Spinal cord (tissue), 10 donors: ENCODE measurements around the gene ALG8. TPM values are rescaled to one million over a fixed set of nuclear protein-coding genes. Genes with fewer than 3 reads are reported as not detected.
"Not testable (repeated sequence)": the region's sequence is repeated elsewhere in the genome, so short reads cannot be mapped to it uniquely, and the experiment has no call there.

Experiments
- DNase-seq, 6 donors: peaks; one replicate each; pipeline versions ENCODE4 v3.0.0 to v3.0.0-alpha.2; 2013 to 2015; ENCODE audit warnings: low spot score in 6 of 6, low read depth in 4 of 6
- H3K27ac ChIP-seq: one replicate; pipeline ENCODE4 v1.5.1; 2013; ENCODE audit warnings: low read depth, low read length, control low read depth
- H3K27me3 ChIP-seq: one replicate; pipeline ENCODE4 v1.6.1; 2013; ENCODE audit warnings: low read length; ENCODE audit not compliant: control insufficient read depth, insufficient read depth
- H3K36me3 ChIP-seq: one replicate; pipeline ENCODE4 v1.6.1; 2013; ENCODE audit warnings: low read length; ENCODE audit not compliant: control insufficient read depth, insufficient read depth
- H3K4me1 ChIP-seq: one replicate; pipeline ENCODE4 v1.6.1; 2013; ENCODE audit warnings: low read length; ENCODE audit not compliant: control insufficient read depth, insufficient read depth
- H3K4me3 ChIP-seq: one replicate; pipeline ENCODE4 v1.5.1; 2013; ENCODE audit warnings: low read depth, low read length, control low read depth
- H3K9me3 ChIP-seq: one replicate; pipeline ENCODE4 v1.6.1; 2013; ENCODE audit warnings: low read length; ENCODE audit not compliant: control insufficient read depth, insufficient read depth
- WGBS: methylation state at CpG from one replicate; pipeline ENCODE4 v1.1.5; 2013; ENCODE audit warnings: missing lambda C conversion rate; ENCODE audit not compliant: insufficient coverage; 5-methylcytosine and 5-hydroxymethylcytosine counted together
- polyA plus RNA-seq, 2 donors: library from polyadenylated mRNA; unstranded; fragments of 120-200 nt; gene quantifications; one replicate each; pipeline ENCODE4 v1.2.1, GENCODE V29; 2013; ENCODE audit not compliant: insufficient read length in 2 of 2
- total RNA-seq, 2 donors: library from RNA; depleted of rRNA in 1 of 2; stranded (reverse); fragments of 120-200 nt in 1 of 2; fragments of >200 nt in 1 of 2; gene quantifications; one replicate each; pipeline versions ENCODE4 v1.2.3 to v1.2.4, GENCODE V29; 2013 to 2014
- donor health status: healthy.

Gene ALG8
- total and polyA plus RNA-seq, 4 donors: 38.0 to 55.7 (median 45.6) TPM

DNA sequence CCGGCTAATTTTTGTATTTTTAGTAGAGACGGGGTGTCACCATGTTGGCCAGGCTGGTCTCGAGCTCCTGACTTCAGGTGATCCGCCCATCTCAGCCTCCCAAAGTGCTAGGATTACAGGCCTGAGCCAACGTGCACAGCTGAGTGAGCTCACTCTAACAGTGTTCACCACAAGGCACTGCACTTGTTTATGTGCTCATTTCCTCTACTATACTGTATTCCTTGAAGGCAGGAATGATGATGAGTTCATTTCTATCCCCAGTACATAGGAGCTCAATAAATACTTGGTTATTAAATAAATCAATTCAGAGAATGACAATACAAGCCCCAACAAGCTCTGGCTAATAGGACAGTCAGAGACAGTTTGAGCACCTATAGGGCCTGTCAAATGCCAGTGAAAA lies 29.1 kb downstream of the ALG8 start:
- H3K36me3 ChIP-seq: peaks cover 6% of the 10 kb centered on the region
- no peak overlapping the region for H3K4me3 ChIP-seq
- H3K4me1 ChIP-seq: no peaks in the 10 kb centered on the region
- no peak overlapping the region for H3K27ac ChIP-seq
- H3K27me3 ChIP-seq: no peaks in the 10 kb centered on the region
- no peaks in the 10 kb centered on the region for H3K9me3 ChIP-seq
- 97% methylated on average over 3 of the region's 5 CpGs for WGBS
- DNase-seq: no peak

DNA sequence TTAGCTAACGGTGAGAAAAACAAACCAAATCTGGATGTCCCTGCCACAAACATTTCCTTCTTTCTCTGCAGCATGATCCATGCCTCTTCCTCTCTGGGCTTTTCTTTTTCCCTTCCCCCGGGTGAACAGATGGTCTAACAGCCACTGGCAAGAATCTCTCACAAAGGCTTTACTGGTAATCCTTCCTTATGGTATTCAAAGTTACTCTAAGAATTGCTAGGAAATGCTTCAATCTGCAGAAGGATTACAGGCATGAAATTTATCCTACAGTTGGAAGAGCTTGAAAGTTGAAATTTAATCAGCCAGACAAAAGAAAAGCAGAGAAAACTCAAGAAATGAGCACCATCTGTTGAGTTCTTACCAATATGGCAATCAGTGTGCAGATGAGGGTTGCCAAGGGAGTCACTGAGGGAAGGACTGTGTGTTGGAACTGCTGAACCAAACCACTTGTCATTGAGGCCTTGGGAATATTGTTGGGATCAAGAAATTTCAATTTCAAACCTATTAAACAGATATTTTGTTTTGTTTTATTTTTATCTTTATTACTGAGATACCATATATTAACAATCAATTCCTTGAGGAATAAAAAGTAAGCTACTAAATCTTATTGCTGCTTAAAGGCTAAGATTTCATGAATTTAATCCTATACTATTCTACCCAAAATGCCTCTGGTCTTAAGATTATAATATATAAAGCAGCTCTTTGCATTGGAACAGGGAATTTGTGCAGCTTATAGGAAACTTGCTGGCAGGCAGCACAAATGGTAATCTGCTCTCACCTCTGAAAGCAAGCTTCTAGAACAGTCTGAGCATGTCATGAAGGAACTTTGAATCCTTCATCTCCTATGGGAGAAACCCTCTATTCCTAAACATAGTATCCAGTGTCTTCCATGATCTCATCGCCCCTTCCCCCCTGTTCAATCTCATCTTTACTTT lies 30.1 kb downstream of the ALG8 start:
- Histone ChIP-seq H3K9me3 (no peaks in the 10 kb centered on the region), H3K27me3 (no peaks in the 10 kb centered on the region), H3K27ac (no peak overlapping the region), H3K4me3 (no peak overlapping the region), H3K36me3 (peaks cover 6% of the 10 kb centered on the region), H3K4me1 (no peaks in the 10 kb centered on the region)
- DNase-seq: peak in 3 of 6 donors; percentile 5 to 96 (median 82)
- 39% methylated on average over 3 of the region's 3 CpGs for WGBS

DNA sequence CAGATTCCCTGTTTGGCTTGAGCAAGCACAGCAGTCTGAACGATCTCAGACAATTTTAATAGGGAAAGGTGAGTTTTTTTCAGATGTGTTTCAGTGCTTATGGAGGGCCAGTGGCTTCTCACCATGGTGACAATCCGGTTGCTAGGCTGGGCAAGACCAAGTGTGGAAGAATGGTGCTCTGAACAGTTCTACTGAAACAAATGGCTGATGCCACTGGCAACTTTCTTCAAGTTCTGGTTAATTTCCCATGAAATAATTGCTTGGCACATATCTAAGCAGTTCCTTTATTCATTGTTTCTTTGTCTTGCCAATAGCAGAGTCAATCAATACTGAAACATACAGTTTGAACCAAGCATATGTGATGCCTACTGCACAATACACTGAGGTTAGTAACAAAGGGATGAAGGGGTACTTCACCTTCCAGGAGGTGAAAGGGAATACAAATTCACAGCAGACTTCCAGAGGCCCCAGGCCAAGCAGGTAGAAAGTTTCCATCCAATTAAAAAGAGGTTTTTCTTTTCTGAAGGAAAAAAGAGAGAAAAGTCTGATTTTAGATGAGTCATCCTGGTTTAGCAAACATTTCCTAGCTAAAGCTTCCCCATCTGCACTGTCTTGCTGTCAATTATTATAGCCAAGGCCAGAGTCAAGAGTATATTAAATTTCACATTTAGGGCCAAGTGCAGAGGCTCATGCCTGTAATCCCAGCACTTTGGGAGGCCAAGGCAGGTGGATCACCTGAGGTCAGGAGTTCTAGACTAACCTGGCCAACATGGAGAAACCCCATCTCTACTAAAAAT lies 38.6 kb downstream of the ALG8 start:
- WGBS: 30% methylated on average over 2 of the region's 2 CpGs
- Histone ChIP-seq H3K27me3 (no peaks in the 10 kb centered on the region), H3K9me3 (no peaks in the 10 kb centered on the region), H3K27ac (peak overlapping the region; percentile 58), H3K4me3 (no peak overlapping the region), H3K36me3 (peaks cover 6% of the 10 kb centered on the region), H3K4me1 (no peaks in the 10 kb centered on the region)
- peak in 4 of 6 donors; percentile 64 to 92 (median 80) for DNase-seq

- Histone ChIP-seq H3K27ac (peak overlapping the region; percentile 41), H3K4me3 (no peak overlapping the region), H3K9me3 (no peaks in the 10 kb centered on the region), H3K4me1 (no peaks in the 10 kb centered on the region), H3K27me3 (no peaks in the 10 kb centered on the region), H3K36me3 (peaks cover 6% of the 10 kb centered on the region)
- WGBS: no CpG with 5 or more reads among the region's 5 CpGs
- peak in 2 of 6 donors; percentile 75 to 77 for DNase-seq
Measured at GRCh38 chr11:78100261-78100660, 39.2 kb downstream of the ALG8 start.

DNA sequence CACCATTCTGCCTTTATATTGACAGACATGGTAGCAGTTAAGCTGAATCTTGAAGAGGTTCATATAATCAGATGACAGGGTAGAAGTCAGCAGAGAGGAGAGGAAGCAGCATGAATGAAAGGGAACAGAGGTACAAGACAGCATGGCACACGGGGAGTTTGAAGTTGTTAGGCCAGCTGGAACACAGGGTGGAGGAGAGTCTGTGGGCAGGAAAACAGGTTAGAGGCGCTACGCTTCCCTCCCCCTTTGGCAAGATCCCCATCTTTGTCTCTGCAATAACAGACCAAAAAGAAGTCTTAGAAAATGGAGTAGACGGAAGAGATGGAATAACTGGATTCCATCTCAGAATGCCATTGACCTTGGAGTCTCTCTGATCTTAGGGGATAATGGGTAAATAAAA lies 39.8 kb downstream of the ALG8 start:
- H3K4me3 ChIP-seq: no peak overlapping the region
- WGBS: 40% methylated on average over 1 of the region's 4 CpGs

GRCh38 chr11:78097666-78098385 lies 41.6 kb downstream of the ALG8 start:
- no peaks in the 10 kb centered on the region for H3K4me1 ChIP-seq
- 100% methylated on average over 2 of the region's 7 CpGs for WGBS
- peaks cover 5% of the 10 kb centered on the region for H3K36me3 ChIP-seq

More for the DNA sequence above, 39.8 kb downstream of the ALG8 start:
- Histone ChIP-seq H3K36me3 (peaks cover 6% of the 10 kb centered on the region), H3K27ac (peak overlapping the region; percentile 41), H3K4me1 (no peaks in the 10 kb centered on the region), H3K9me3 (no peaks in the 10 kb centered on the region), H3K27me3 (no peaks in the 10 kb centered on the region)
- peak in 2 of 6 donors; percentile 55 to 62 for DNase-seq

DNA sequence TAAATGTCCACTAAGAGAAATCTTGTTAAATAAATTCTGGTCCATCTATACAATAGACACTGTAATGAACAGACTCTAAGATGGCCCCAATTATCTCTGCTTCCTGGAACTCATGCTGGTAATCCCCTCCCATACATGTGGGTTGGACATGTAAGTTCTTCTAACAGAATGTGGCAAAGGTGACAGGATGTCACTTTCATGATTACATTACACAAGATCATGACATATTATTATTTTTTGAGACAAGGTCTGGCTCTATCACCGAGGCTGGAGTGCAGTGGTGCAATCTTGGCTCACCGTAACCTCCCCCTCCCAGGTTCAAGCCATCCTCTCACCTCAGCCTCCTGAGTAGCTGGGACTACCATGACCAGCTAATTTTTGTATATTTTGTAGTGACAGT lies 45.2 kb downstream of the ALG8 start:
- DNase-seq: no peak
- Histone ChIP-seq H3K4me3 (no peak overlapping the region), H3K9me3 (no peaks in the 10 kb centered on the region), H3K27me3 (no peaks in the 10 kb centered on the region), H3K27ac (no peak overlapping the region), H3K4me1 (no peaks in the 10 kb centered on the region), H3K36me3 (peaks cover 5% of the 10 kb centered on the region)
- WGBS: no CpG with 5 or more reads among the region's 2 CpGs

More at GRCh38 chr11:78097666-78098385, 41.6 kb downstream of the ALG8 start:
- Histone ChIP-seq H3K9me3 (no peaks in the 10 kb centered on the region), H3K27ac (no peak overlapping the region), H3K27me3 (no peaks in the 10 kb centered on the region), H3K4me3 (no peak overlapping the region)
- DNase-seq: no peak

DNA sequence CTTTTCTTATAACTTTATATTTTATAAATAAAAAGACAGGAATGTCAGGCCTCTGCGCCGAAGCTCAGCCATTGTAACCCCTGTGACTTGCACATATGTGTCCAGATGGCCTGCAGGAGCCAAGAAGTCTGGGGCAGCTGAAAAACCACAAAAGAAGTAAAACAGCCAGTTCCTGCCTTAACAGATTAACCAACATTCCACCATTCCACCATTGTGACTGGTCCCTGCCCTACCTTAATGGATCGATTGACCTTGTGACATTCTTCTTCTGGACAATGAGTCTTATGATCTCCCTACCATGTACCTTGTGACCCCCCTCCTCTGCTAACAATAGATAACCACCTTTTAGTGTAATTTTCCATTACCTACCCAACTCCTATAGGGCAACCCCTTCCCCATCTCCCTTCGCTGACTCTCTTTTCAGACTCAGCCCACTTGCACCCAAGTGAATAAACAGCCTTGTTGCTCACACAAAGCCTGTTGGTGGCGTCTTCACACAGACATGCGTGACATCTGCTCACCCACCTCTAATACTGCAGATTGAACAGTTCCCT lies 52.8 kb downstream of the ALG8 start:
- not testable (repeated sequence) for H3K4me1 ChIP-seq, H3K4me3 ChIP-seq, DNase-seq, H3K36me3 ChIP-seq, H3K27me3 ChIP-seq, H3K9me3 ChIP-seq, H3K27ac ChIP-seq
- WGBS: 82% methylated on average over 4 of the region's 6 CpGs

- H3K4me1 ChIP-seq: no peaks in the 10 kb centered on the region
- H3K27me3 ChIP-seq: no peaks in the 10 kb centered on the region
- H3K4me3 ChIP-seq: no peak overlapping the region
- H3K9me3 ChIP-seq: no peaks in the 10 kb centered on the region
- no peak overlapping the region for H3K27ac ChIP-seq
- 100% methylated on average over 1 of the region's 3 CpGs for WGBS
- no peaks in the 10 kb centered on the region for H3K36me3 ChIP-seq
- DNase-seq: no peak
Measured at GRCh38 chr11:78085972-78086371, 53.5 kb downstream of the ALG8 start.
